Astrocyte (in vitro differentiated cells and primary cell): Measurements from ENCODE around the gene TXNDC12.

Experiments
- EZH2 ChIP-seq: IDR thresholded peaks from 2 replicates; pipeline ENCODE4 v1.6.1; 2012; ENCODE audit warnings: mild to moderate bottlenecking, low read length, inconsistent platforms; ENCODE audit not compliant: insufficient read depth
- TF ChIP-seq, protein P1 (sequence below): IDR thresholded peaks from 2 replicates; pipeline ENCODE4 v1.5.1; 2011; ENCODE audit warnings: low read depth, mild to moderate bottlenecking, inconsistent platforms, low read length, moderate library complexity; ENCODE audit not compliant: insufficient read depth

DNA sequence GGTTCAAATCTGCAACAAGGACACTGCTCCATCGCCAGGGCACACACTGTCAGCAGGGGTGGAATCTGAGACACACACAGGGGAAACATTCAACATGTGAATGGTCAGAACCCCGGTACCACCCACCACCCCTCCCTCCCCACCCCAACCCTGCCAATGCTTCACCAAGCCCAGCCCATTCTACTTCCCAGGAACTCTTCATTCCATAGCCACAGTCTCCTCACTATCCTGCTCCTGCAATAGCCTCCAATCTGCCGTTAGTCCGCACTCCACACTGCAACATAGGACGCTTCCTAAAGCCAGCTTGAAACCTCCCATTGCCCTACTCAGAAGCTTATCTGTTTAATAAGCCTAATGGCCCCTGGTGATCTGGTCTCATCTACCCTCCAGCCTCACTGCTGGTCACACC is 57.0 kb downstream of the TXNDC12 start:
- TF ChIP-seq EZH2: no peak
- TF ChIP-seq, protein P1, sequence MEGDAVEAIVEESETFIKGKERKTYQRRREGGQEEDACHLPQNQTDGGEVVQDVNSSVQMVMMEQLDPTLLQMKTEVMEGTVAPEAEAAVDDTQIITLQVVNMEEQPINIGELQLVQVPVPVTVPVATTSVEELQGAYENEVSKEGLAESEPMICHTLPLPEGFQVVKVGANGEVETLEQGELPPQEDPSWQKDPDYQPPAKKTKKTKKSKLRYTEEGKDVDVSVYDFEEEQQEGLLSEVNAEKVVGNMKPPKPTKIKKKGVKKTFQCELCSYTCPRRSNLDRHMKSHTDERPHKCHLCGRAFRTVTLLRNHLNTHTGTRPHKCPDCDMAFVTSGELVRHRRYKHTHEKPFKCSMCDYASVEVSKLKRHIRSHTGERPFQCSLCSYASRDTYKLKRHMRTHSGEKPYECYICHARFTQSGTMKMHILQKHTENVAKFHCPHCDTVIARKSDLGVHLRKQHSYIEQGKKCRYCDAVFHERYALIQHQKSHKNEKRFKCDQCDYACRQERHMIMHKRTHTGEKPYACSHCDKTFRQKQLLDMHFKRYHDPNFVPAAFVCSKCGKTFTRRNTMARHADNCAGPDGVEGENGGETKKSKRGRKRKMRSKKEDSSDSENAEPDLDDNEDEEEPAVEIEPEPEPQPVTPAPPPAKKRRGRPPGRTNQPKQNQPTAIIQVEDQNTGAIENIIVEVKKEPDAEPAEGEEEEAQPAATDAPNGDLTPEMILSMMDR: no peak
